Measurements from ENCODE around the gene WRNIP1. TPM values are rescaled to one million over a fixed set of nuclear protein-coding genes. Genes with fewer than 3 reads are reported as not detected.

The WRNIP1 gene
- total and polyA plus RNA-seq, 9 of the 15 experiments (the other 6 are each of a cell fraction or from before 2014, with no cell fraction given) = 13.2 to 63.6 (median 48.6) TPM

DNA sequence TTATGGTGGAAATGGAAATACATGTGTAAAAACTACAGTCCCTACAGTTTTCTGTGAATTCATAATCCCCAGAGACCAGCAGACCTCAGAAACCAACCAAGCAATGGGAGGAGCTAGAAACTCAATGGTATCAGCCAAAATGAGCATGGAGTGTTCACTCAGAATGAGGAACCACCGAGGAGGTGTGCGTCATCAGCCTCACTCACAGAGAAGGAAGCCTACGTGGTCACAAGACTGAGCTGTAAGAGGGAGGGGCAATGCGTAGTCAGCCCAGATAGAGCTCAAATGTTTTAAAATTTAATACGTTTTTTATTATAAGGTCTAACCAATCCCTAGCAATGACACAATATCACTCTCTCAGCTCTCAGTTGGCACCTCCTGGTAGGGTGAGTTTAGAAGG lies 31.9 kb upstream of the WRNIP1 start (continued):
- TF ChIP-seq ZBTB17 (CRISPR knock-in tag; IDR thresholded peaks at IDR 0.05) = no peak
- TF ChIP-seq ZNF830 (CRISPR knock-in tag; IDR thresholded peaks at IDR 0.05) = no peak
- no peak for TF ChIP-seq ZNF696 (CRISPR knock-in tag; conservative IDR thresholded peaks at IDR 0.05)
- TF ChIP-seq GTF2A2 (tag; IDR thresholded peaks at IDR 0.05) = no peak
- TF ChIP-seq FUS (optimal IDR thresholded peaks at IDR 0.05; ENCODE audit: low read depth, low read length) = no peak
- TF ChIP-seq U2AF2 (optimal IDR thresholded peaks at IDR 0.05; ENCODE audit: low read depth, low read length) = no peak
- no peak for TF ChIP-seq SRSF9 (IDR thresholded peaks at IDR 0.05; ENCODE audit: borderline replicate concordance, low read depth, low read length)
- no peak for TF ChIP-seq ZNF785 (CRISPR knock-in tag; IDR thresholded peaks at IDR 0.05)
- no peak for TF ChIP-seq ZNF253 (CRISPR knock-in tag; conservative IDR thresholded peaks at IDR 0.05)
- TF ChIP-seq ZFX (CRISPR knock-in tag; IDR thresholded peaks at IDR 0.05) = peak; percentile 32; the same call in 1 of the 2 replicates
- TF ChIP-seq U2AF1 (optimal IDR thresholded peaks at IDR 0.05; ENCODE audit: low read depth, low read length) = no peak
- no peak for TF ChIP-seq MEIS2 (IDR thresholded peaks at IDR 0.05; ENCODE audit: partially characterized antibody)
- TF ChIP-seq HMGN3 (IDR thresholded peaks at IDR 0.05; ENCODE audit: borderline replicate concordance, extremely low read depth, insufficient read length, low read depth, low read length) = no peak
- TF ChIP-seq L3MBTL2 (IDR thresholded peaks at IDR 0.05) = peak; percentile 65
- TF ChIP-seq ZNF197 (CRISPR knock-in tag; IDR thresholded peaks at IDR 0.05; ENCODE audit: low read depth) = peak; percentile 73; the same call in 1 of the 2 replicates
- TF ChIP-seq ZSCAN29 (IDR thresholded peaks at IDR 0.05) = no peak
- TF ChIP-seq SLC30A9 (CRISPR knock-in tag; IDR thresholded peaks at IDR 0.05) = no peak
- TF ChIP-seq BDP1 (IDR thresholded peaks at IDR 0.05; ENCODE audit: insufficient read depth, insufficient read length) = no peak
- TF ChIP-seq BRF1 (IDR thresholded peaks at IDR 0.05; ENCODE audit: borderline replicate concordance, extremely low read depth, insufficient read length) = no peak
- no peak for TF ChIP-seq EZH2 (IDR thresholded peaks at IDR 0.05; ENCODE audit: borderline replicate concordance, low read depth, low read length)
- no peak for TF ChIP-seq NONO (IDR thresholded peaks at IDR 0.05; ENCODE audit: low read depth in 2 of 2, low read length in 1 of 2)
- no peak for TF ChIP-seq MCM2 (IDR thresholded peaks at IDR 0.05; ENCODE audit: low read depth)
- no peak for TF ChIP-seq ATF1 (CRISPR knock-in tag; IDR thresholded peaks at IDR 0.05)
- peak; percentile 94 for TF ChIP-seq ATF1 (tag; IDR thresholded peaks at IDR 0.05)
- TF ChIP-seq HNRNPUL1 (IDR thresholded peaks at IDR 0.05; ENCODE audit: low read length) = no peak
- no peak for TF ChIP-seq ETV6 (IDR thresholded peaks at IDR 0.05; ENCODE audit: borderline replicate concordance in 1 of 2, low read depth in 2 of 2, low read length in 1 of 2)
- TF ChIP-seq ETV6 (CRISPR knock-in tag; IDR thresholded peaks at IDR 0.05; ENCODE audit: borderline replicate concordance) = no peak
- TF ChIP-seq ZNF583 (CRISPR knock-in tag; IDR thresholded peaks at IDR 0.05) = peak; percentile 3; the same call in 1 of the 2 replicates
- peak; percentile 62; the same call in 1 of the 2 replicates for TF ChIP-seq SOX6 (IDR thresholded peaks at IDR 0.05)
- TF ChIP-seq, protein P1, sequence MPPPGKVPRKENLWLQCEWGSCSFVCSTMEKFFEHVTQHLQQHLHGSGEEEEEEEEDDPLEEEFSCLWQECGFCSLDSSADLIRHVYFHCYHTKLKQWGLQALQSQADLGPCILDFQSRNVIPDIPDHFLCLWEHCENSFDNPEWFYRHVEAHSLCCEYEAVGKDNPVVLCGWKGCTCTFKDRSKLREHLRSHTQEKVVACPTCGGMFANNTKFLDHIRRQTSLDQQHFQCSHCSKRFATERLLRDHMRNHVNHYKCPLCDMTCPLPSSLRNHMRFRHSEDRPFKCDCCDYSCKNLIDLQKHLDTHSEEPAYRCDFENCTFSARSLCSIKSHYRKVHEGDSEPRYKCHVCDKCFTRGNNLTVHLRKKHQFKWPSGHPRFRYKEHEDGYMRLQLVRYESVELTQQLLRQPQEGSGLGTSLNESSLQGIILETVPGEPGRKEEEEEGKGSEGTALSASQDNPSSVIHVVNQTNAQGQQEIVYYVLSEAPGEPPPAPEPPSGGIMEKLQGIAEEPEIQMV (tag; conservative IDR thresholded peaks at IDR 0.05; ENCODE audit: low read depth) = no peak
- TF ChIP-seq RBM39 (optimal IDR thresholded peaks at IDR 0.05; ENCODE audit: low read depth, low read length) = no peak
- no peak for TF ChIP-seq POU5F1 (IDR thresholded peaks at IDR 0.05; ENCODE audit: borderline replicate concordance, low read depth, low read length, partially characterized antibody)
- no peak for TF ChIP-seq PYGO2 (tag; IDR thresholded peaks at IDR 0.05)
- TF ChIP-seq FOSL1 (tag; conservative IDR thresholded peaks at IDR 0.05) = peak; percentile 86
